ENCODE data around the gene LIPE. TPM values are rescaled to one million over a fixed set of nuclear protein-coding genes. Genes with fewer than 3 reads are reported as not detected.

Gene LIPE
- total RNA-seq, 6 donors from 2014 or later, result 1.3 to 6.2 (median 4.2) TPM

- Histone ChIP-seq H3K27ac (no peak overlapping the region), H3K27me3 (no peaks in the 10 kb centered on the region), H3K9me3 (no peaks in the 10 kb centered on the region), H3K36me3 (peaks cover 0 to 31% (median 10%) of the 10 kb centered on the region in 4 donors), H3K4me3 (no peak overlapping the region), H3K4me1 (no peaks in the 10 kb centered on the region)
- DNase-seq (no peak), ATAC-seq (ENCODE audit: low FRiP score in 2 of 2) (no peak)
- 79 to 82% methylated on average over 7 to 9 of the region's 12 CpGs for WGBS, 2 donors
- TF ChIP-seq POLR2AphosphoS5 (IDR thresholded peaks at IDR 0.05), result no peak
Observed at GRCh38 chr19:42370626-42371175, 56.5 kb downstream of the LIPE start.

DNA sequence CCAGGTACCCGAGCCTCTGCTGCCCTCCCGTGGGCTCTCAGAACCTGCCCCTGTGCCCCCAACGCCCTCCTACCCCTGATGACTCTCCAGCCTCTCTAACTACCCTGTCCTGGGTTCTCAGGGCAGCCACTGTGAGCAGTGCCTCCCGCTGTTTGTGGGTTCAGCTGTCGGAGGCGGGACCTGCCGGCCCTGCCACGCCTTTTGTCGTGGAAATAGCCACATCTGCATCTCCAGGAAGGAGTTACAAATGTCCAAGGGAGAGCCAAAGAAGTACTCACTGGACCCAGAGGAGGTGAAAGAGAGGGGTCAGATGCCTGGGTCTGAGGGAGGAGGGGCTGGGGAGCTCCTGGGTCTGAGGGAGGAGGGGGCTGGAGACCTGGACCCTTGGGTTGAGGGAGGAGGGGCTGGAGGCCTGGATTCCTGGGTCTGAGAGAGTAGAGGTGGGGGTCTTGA lies 57.1 kb downstream of the LIPE start:
- Histone ChIP-seq H3K27me3 (no peaks in the 10 kb centered on the region), H3K36me3 (peaks cover 0 to 24% (median 7%) of the 10 kb centered on the region in 4 donors), H3K4me3 (no peak overlapping the region), H3K27ac (no peak overlapping the region), H3K4me1 (no peaks in the 10 kb centered on the region), H3K9me3 (no peaks in the 10 kb centered on the region)
- TF ChIP-seq, protein P1, sequence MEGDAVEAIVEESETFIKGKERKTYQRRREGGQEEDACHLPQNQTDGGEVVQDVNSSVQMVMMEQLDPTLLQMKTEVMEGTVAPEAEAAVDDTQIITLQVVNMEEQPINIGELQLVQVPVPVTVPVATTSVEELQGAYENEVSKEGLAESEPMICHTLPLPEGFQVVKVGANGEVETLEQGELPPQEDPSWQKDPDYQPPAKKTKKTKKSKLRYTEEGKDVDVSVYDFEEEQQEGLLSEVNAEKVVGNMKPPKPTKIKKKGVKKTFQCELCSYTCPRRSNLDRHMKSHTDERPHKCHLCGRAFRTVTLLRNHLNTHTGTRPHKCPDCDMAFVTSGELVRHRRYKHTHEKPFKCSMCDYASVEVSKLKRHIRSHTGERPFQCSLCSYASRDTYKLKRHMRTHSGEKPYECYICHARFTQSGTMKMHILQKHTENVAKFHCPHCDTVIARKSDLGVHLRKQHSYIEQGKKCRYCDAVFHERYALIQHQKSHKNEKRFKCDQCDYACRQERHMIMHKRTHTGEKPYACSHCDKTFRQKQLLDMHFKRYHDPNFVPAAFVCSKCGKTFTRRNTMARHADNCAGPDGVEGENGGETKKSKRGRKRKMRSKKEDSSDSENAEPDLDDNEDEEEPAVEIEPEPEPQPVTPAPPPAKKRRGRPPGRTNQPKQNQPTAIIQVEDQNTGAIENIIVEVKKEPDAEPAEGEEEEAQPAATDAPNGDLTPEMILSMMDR (IDR thresholded peaks at IDR 0.05), result no peak
- TF ChIP-seq POLR2A (IDR thresholded peaks at IDR 0.05) (no peak), POLR2AphosphoS5 (IDR thresholded peaks at IDR 0.05) (no peak), EP300 (IDR thresholded peaks at IDR 0.05) (no peak)
- 79 to 85% methylated on average over 8 to 9 of the region's 9 CpGs for WGBS, 2 donors
- ATAC-seq (ENCODE audit: low FRiP score in 2 of 2) (no peak), DNase-seq (no peak)

GRCh38 chr19:42369433-42370067 lies 57.6 kb downstream of the LIPE start:
- no peaks in the 10 kb centered on the region for H3K27me3 ChIP-seq
- H3K9me3 ChIP-seq, result no peaks in the 10 kb centered on the region
- TF ChIP-seq EP300 (IDR thresholded peaks at IDR 0.05) (no peak), POLR2AphosphoS5 (IDR thresholded peaks at IDR 0.05) (no peak), POLR2A (IDR thresholded peaks at IDR 0.05) (no peak)
- TF ChIP-seq, protein P1 (IDR thresholded peaks at IDR 0.05), result no peak
- H3K27ac ChIP-seq, result no peak overlapping the region
- H3K4me1 ChIP-seq, result peaks cover 0 to 4% (median 0%) of the 10 kb centered on the region in 4 donors
- peaks cover 0 to 24% (median 4%) of the 10 kb centered on the region in 4 donors for H3K36me3 ChIP-seq
- 96 to 98% methylated on average over 24 to 27 of the region's 27 CpGs for WGBS, 2 donors
- ATAC-seq (ENCODE audit: low FRiP score in 2 of 2) (peak in 1 of 2 donors; percentile 4), DNase-seq (peak in 1 of 2 donors; percentile 74)
- H3K4me3 ChIP-seq, result no peak overlapping the region

GRCh38 chr19:42368765-42369164 lies 58.4 kb downstream of the LIPE start:
- WGBS, 2 donors, result 88 to 93% methylated on average over 15 of the region's 15 CpGs
- peak in 1 of 2 donors; percentile 74 for DNase-seq
- no peaks in the 10 kb centered on the region for H3K27me3 ChIP-seq
- ATAC-seq (ENCODE audit: low FRiP score in 2 of 2), result no peak
- no peak for TF ChIP-seq POLR2AphosphoS5 (IDR thresholded peaks at IDR 0.05)
- TF ChIP-seq, protein P1 (IDR thresholded peaks at IDR 0.05), result no peak
- no peak overlapping the region for H3K27ac ChIP-seq
- peaks cover 0 to 2% (median 0%) of the 10 kb centered on the region in 4 donors for H3K9me3 ChIP-seq
- no peak overlapping the region for H3K4me3 ChIP-seq
- H3K36me3 ChIP-seq, result peaks cover 0 to 31% (median 6%) of the 10 kb centered on the region in 4 donors
- H3K4me1 ChIP-seq, result peaks cover 0 to 4% (median 0%) of the 10 kb centered on the region in 4 donors

DNA sequence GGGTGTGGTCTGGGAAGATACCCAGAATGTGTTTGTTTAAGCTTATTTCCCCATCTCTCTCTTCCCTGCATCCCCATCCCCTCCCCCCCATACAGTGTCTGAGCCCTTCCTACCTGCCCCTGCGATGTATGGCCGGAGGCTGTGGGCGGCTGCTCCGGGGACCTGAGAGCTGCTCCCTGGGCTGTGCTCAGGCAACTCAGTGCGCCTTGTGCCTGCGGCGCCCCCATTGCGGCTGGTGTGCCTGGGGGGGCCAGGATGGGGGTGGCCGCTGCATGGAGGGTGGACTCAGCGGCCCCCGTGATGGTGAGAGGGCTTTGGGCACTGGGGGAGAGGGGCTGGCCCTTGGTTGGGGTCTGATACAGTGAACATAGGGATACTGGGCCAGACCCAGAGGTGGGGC lies 58.8 kb downstream of the LIPE start:
- TF ChIP-seq, protein P1 (IDR thresholded peaks at IDR 0.05), result no peak
- TF ChIP-seq EP300 (IDR thresholded peaks at IDR 0.05) (no peak), POLR2A (IDR thresholded peaks at IDR 0.05) (no peak), POLR2AphosphoS5 (IDR thresholded peaks at IDR 0.05) (no peak)
- Histone ChIP-seq H3K9me3 (peaks cover 0 to 3% (median 0%) of the 10 kb centered on the region in 4 donors), H3K27me3 (no peaks in the 10 kb centered on the region), H3K36me3 (peaks cover 0 to 35% (median 6%) of the 10 kb centered on the region in 4 donors), H3K4me3 (no peak overlapping the region), H3K27ac (no peak overlapping the region), H3K4me1 (peaks cover 0 to 4% (median 0%) of the 10 kb centered on the region in 4 donors)
- DNase-seq (peak in 1 of 2 donors; percentile 67), ATAC-seq (ENCODE audit: low FRiP score in 2 of 2) (no peak)
- 90 to 98% methylated on average over 2 to 10 of the region's 11 CpGs for WGBS, 2 donors
